GM12892 (cell line): ENCODE data around the gene MSX1.

Experiments
- POLR2AphosphoS5 ChIP-seq: IDR thresholded peaks from 2 replicates; pipeline ENCODE4 v1.6.1; 2011; ENCODE audit warnings: low read depth, low read length, control low read depth
- TAF1 ChIP-seq: IDR thresholded peaks from 2 replicates; pipeline ENCODE4 v1.6.1; 2011; ENCODE audit warnings: low read depth, mild to moderate bottlenecking, control low read depth, low read length, borderline replicate concordance

- TF ChIP-seq POLR2AphosphoS5 = no peak
- TF ChIP-seq TAF1 = no peak
Measured at GRCh38 chr4:4864940-4865704, 5.7 kb downstream of the MSX1 start.
